ENCODE data around the gene EYS. TPM values are rescaled to one million over a fixed set of nuclear protein-coding genes. Genes with fewer than 3 reads are reported as not detected.

The EYS gene
- total and polyA plus RNA-seq, 2 of the 8 experiments (the other 6 are each of a cell fraction or from before 2014, with no cell fraction given): 0.05 to 0.13 TPM

- no peaks in the 10 kb centered on the region for H3K4me1 ChIP-seq (replicated peaks in 1 of 4; ENCODE audit: control insufficient read depth in 3 of 4, insufficient read depth in 4 of 4, low read length in 3 of 4)
- no peak overlapping the region for H2AFZ ChIP-seq (ENCODE audit: low read length)
- no peak for DNase-seq (ENCODE audit: low read depth in 1 of 2, low spot score in 2 of 2)
- no peak overlapping the region for H2BK5ac ChIP-seq (ENCODE audit: low read depth, low read length)
- no peak overlapping the region for H2BK20ac ChIP-seq (ENCODE audit: low read length)
- no peaks in the 10 kb centered on the region for H3K27me3 ChIP-seq (replicated peaks in 1 of 4; ENCODE audit: control insufficient read depth in 3 of 4, extremely low read depth in 1 of 4, insufficient read depth in 3 of 4, low read length in 3 of 4)
- no peak overlapping the region for H2BK120ac ChIP-seq (replicated peaks; ENCODE audit: low read depth, low read length)
- no peak overlapping the region for H2BK12ac ChIP-seq (ENCODE audit: low read depth, low read length)
- H3K23me2 ChIP-seq (ENCODE audit: low read depth, low read length): no peaks in the 10 kb centered on the region
- no peak overlapping the region for H3K4me2 ChIP-seq (ENCODE audit: insufficient read depth in 1 of 2, low read depth in 2 of 2, low read length in 2 of 2)
- H3K9me3 ChIP-seq (ENCODE audit: insufficient read depth in 2 of 2, low read depth in 1 of 2, low read length in 1 of 2): no peaks in the 10 kb centered on the region
- FAIRE-seq: no peak
- H3K18ac ChIP-seq (ENCODE audit: extremely low read depth, low read length): no peak overlapping the region
- H4K5ac ChIP-seq (ENCODE audit: insufficient read length, low read depth, low read length): no peak overlapping the region
- no peak overlapping the region for H3K23ac ChIP-seq (ENCODE audit: insufficient read length)
- CTCF ChIA-PET (ENCODE audit: partially characterized antibody): interaction anchor here (1.3 kb wide), 1 partner anchor 10 kb away, joined by 3 read pairs; no protein-coding TSS in a partner anchor
- no peak overlapping the region for H3K4me3 ChIP-seq (ENCODE audit: extremely low read depth in 1 of 4, insufficient read depth in 2 of 4, low read depth in 3 of 4, low read length in 4 of 4)
- no peak overlapping the region for H2BK15ac ChIP-seq (ENCODE audit: low read length)
- H3K79me1 ChIP-seq (ENCODE audit: low read depth, low read length): no peaks in the 10 kb centered on the region
- POLR2A ChIA-PET (ENCODE audit: partially characterized antibody): no interaction called here
- no peaks in the 10 kb centered on the region for H3K36me3 ChIP-seq (ENCODE audit: control insufficient read depth in 2 of 4, insufficient read depth in 4 of 4, low read length in 3 of 4)
- WGBS, 2 experiments (ENCODE audit: extremely low coverage in 1 of 2, insufficient coverage in 1 of 2, insufficient read length in 1 of 2, insufficient replicate concordance in 2 of 2, low coverage in 1 of 2, low lambda C conversion rate in 2 of 2, missing lambda C conversion rate in 1 of 2): 87% methylated on average over 2 of the region's 2 CpGs; no CpG with 5 or more reads in 1 of the 2 experiments
- no peak overlapping the region for H2AK5ac ChIP-seq (ENCODE audit: low read depth, low read length)
- H3K79me2 ChIP-seq (ENCODE audit: control insufficient read depth in 1 of 2, insufficient read depth in 2 of 2, low read length in 2 of 2): no peaks in the 10 kb centered on the region
- H3K9ac ChIP-seq (replicated peaks in 1 of 4; ENCODE audit: extremely low read depth in 1 of 4, low read depth in 3 of 4, low read length in 3 of 4): no peak overlapping the region
- H4K20me1 ChIP-seq (replicated peaks in 1 of 2; ENCODE audit: control insufficient read depth in 1 of 2, insufficient read depth in 2 of 2, low read length in 2 of 2): no peaks in the 10 kb centered on the region
- H3K56ac ChIP-seq (replicated peaks; ENCODE audit: insufficient read length, low read depth, low read length): no peak overlapping the region
- H3K14ac ChIP-seq (ENCODE audit: insufficient read length): no peak overlapping the region
- H3K4ac ChIP-seq (replicated peaks; ENCODE audit: insufficient read length, low read depth, low read length): no peak overlapping the region
- H4K91ac ChIP-seq (replicated peaks; ENCODE audit: insufficient read length, low read length): no peak overlapping the region
- no peak overlapping the region for H4K8ac ChIP-seq (ENCODE audit: extremely low read depth, insufficient read depth, low read length)
- no peak overlapping the region for H3K27ac ChIP-seq (ENCODE audit: low read depth, low read length)
- TF ChIP-seq BACH1 (IDR thresholded peaks at IDR 0.05; ENCODE audit: low read length) (no peak), TBP (IDR thresholded peaks at IDR 0.05; ENCODE audit: low read depth, low read length) (no peak), CBX5 (IDR thresholded peaks at IDR 0.05; ENCODE audit: low read depth, low read length) (no peak), ZNF274 (IDR thresholded peaks at IDR 0.05; ENCODE audit: borderline replicate concordance, extremely low read depth, low read length) (no peak), POU5F1 (IDR thresholded peaks at IDR 0.05; ENCODE audit: low read depth, low read length) (no peak), GABPA (IDR thresholded peaks at IDR 0.05; ENCODE audit: borderline replicate concordance, insufficient read depth, low read length) (no peak), EZH2 (IDR thresholded peaks at IDR 0.05; ENCODE audit: low read depth, low read length, severe bottlenecking) (no peak), SIX5 (IDR thresholded peaks at IDR 0.05; ENCODE audit: low read depth, low read length) (no peak), RXRA (IDR thresholded peaks at IDR 0.05; ENCODE audit: insufficient read depth, low read depth, low read length) (no peak), BRCA1 (IDR thresholded peaks at IDR 0.05; ENCODE audit: low read depth, low read length) (no peak), CBX8 (IDR thresholded peaks at IDR 0.05; ENCODE audit: borderline replicate concordance, low read depth, low read length) (no peak), MAFK (IDR thresholded peaks at IDR 0.05; ENCODE audit: low read depth, low read length) (no peak), TAF7 (optimal IDR thresholded peaks at IDR 0.05; ENCODE audit: borderline replicate concordance, low read depth, low read length) (no peak), CEBPB (IDR thresholded peaks at IDR 0.05; ENCODE audit: low read depth, low read length) (no peak), SP4 (IDR thresholded peaks at IDR 0.05; ENCODE audit: low read length) (no peak), GTF2F1 (IDR thresholded peaks at IDR 0.05; ENCODE audit: borderline replicate concordance, low read depth, low read length) (no peak)
Observed at GRCh38 chr6:64497634-64498033, 1209.4 kb downstream of the EYS start.

Data from H1 (cell line).